ENCODE measurements around the gene MAPKAP1.

MAPKAP1 gene

DNA sequence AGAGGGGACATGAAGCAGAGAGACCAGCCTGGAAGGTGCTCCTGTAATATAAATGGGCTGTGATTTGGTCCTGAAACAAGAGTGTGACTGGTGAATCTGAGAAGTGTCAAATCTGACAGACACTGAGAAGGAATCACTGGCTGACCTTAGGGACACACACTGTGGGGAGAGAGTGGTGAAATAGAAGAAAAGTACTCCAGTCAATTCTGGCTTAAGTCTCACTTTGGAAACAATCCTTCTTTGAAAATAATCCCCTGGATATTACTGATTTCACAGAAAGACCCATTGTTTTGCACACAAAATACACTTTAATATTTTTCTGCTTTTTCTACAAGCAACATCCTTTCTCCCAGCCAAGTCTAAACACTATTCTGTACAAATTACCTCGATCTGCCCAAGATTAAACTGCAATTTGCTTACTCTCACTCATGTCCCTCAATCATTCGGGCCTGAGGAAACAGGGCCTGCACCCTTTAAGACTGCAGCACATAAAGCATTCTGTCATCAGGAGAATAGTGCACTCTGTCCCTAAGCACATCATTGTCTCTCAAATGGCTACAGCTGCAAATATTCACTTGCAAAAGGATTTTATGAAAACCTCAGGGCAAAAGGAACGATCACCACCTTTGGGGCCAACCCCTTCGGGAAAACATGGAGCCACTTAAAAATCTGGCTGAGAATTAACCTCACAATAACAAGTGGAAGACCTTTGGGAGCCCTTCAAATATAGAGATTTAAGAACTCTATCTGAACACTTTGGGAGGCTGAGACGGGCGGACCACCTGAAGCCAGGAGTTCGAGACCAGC lies 68.6 kb downstream of the MAPKAP1 start:
- no peaks in the 10 kb centered on the region for H3K36me3 ChIP-seq (ENCODE audit: insufficient read depth, low read length)
- no peak overlapping the region for H3K9ac ChIP-seq (ENCODE audit: insufficient read length)
- TF ChIP-seq FOXP2 (optimal IDR thresholded peaks at IDR 0.05; ENCODE audit: control extremely low read depth, extremely low read length, insufficient read depth), result no peak
- no peak for TF ChIP-seq EZH2 (IDR thresholded peaks at IDR 0.05)
- TF ChIP-seq POLR2AphosphoS5 (IDR thresholded peaks at IDR 0.05; ENCODE audit: borderline replicate concordance, low read depth, low read length), result no peak
- no peaks in the 10 kb centered on the region for H3K9me3 ChIP-seq (ENCODE audit: low read depth, low read length)
- H3K27ac ChIP-seq, result no peak overlapping the region
- DNase-seq (ENCODE audit: low read depth, low spot score), result no peak
- no peak overlapping the region for H3K4me3 ChIP-seq

DNA sequence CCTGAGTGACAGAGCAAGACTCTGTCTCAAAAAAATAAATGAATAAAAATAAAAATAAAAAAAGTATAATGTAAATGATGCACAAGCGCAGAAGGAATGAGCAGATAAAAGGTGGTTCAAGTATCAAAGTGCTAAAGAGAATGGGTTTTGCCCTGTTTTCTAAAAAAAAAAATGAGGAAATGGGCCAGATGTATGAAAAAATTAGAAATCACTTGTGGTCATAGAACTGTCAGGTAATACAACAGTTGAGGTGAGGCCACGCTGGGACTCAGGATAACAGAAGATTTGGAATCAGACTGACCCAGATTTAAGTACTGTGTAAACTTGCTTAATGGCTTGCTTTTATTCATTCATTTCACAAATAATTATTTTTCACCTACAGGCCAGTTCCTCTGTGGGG lies 69.8 kb downstream of the MAPKAP1 start:
- H3K9me3 ChIP-seq (ENCODE audit: low read depth, low read length), result no peaks in the 10 kb centered on the region

DNA sequence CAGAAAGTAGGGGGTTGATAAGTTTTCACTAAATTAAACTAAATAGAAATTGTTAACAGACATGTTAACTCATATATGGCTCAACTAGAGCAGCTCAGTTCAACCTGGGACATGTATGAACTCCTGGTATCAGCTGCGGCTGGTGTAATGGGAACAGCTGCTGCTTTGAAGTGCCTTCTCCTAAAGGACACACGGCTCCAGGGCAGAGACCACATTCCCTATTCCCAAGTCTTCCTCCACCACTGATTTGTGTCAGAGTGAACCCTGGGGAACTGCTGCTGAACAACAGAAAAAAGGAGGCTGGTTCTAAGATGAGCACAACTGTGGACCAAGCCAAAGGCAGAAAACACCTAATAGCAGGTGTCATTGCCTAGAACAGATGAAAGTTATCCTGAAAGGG lies 71.1 kb downstream of the MAPKAP1 start:
- no peak for TF ChIP-seq FOXP2 (optimal IDR thresholded peaks at IDR 0.05; ENCODE audit: control extremely low read depth, extremely low read length, insufficient read depth)
- TF ChIP-seq POLR2AphosphoS5 (IDR thresholded peaks at IDR 0.05; ENCODE audit: borderline replicate concordance, low read depth, low read length), result no peak
- TF ChIP-seq EZH2 (IDR thresholded peaks at IDR 0.05), result no peak
- DNase-seq (ENCODE audit: low read depth, low spot score), result no peak

More for the DNA sequence above, 69.8 kb downstream of the MAPKAP1 start:
- Histone ChIP-seq H3K36me3 (ENCODE audit: insufficient read depth, low read length) (no peaks in the 10 kb centered on the region), H3K9ac (ENCODE audit: insufficient read length) (no peak overlapping the region), H3K27ac (no peak overlapping the region), H3K4me3 (no peak overlapping the region)
- no peak for DNase-seq (ENCODE audit: low read depth, low spot score)
- TF ChIP-seq EZH2 (IDR thresholded peaks at IDR 0.05), result no peak
- no peak for TF ChIP-seq POLR2AphosphoS5 (IDR thresholded peaks at IDR 0.05; ENCODE audit: borderline replicate concordance, low read depth, low read length)
- TF ChIP-seq FOXP2 (optimal IDR thresholded peaks at IDR 0.05; ENCODE audit: control extremely low read depth, extremely low read length, insufficient read depth), result no peak

DNA sequence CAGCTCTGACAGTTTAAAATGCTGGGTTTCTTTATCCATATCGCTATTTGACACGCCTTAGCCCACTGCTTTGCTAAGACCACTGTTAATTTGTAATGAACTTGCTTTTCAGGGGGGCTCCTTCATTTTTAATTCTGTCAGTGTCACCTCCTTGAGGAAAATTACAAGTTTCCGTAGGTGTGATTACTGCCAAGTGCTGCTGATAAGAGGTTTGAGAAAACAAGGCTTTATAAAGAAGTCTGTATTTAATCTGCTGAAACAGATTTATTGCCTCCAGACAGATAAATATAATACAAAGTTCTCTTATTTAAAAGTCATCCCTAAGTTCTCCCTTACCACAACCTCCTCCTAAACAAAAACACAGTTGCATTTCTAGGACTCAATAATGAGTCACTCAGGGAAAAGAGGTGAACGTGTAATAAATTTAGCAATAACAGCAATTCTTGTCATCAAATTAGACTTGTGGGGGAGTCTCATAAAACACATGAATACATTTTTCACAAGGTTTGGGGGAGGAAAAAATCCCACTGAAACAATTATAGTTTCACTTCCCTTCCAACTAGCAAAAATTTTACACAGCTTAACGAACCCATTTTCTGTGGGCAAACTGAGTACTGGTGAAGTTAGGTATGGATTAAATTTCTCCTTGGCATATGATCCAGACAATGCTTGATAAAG lies 72.8 kb downstream of the MAPKAP1 start:
- no peaks in the 10 kb centered on the region for H3K36me3 ChIP-seq (ENCODE audit: insufficient read depth, low read length)
- TF ChIP-seq POLR2AphosphoS5 (IDR thresholded peaks at IDR 0.05; ENCODE audit: borderline replicate concordance, low read depth, low read length) (no peak), EZH2 (IDR thresholded peaks at IDR 0.05) (no peak)
- H3K9me3 ChIP-seq (ENCODE audit: low read depth, low read length), result no peaks in the 10 kb centered on the region
- no peak overlapping the region for H3K9ac ChIP-seq (ENCODE audit: insufficient read length)
- H3K27ac ChIP-seq, result no peak overlapping the region
- no peak for DNase-seq (ENCODE audit: low read depth, low spot score)
- no peak overlapping the region for H3K4me3 ChIP-seq

More for the DNA sequence above, 71.1 kb downstream of the MAPKAP1 start:
- H3K9me3 ChIP-seq (ENCODE audit: low read depth, low read length), result no peaks in the 10 kb centered on the region
- H3K9ac ChIP-seq (ENCODE audit: insufficient read length), result no peak overlapping the region
- no peak overlapping the region for H3K4me3 ChIP-seq
- H3K36me3 ChIP-seq (ENCODE audit: insufficient read depth, low read length), result no peaks in the 10 kb centered on the region
- H3K27ac ChIP-seq, result no peak overlapping the region

DNA sequence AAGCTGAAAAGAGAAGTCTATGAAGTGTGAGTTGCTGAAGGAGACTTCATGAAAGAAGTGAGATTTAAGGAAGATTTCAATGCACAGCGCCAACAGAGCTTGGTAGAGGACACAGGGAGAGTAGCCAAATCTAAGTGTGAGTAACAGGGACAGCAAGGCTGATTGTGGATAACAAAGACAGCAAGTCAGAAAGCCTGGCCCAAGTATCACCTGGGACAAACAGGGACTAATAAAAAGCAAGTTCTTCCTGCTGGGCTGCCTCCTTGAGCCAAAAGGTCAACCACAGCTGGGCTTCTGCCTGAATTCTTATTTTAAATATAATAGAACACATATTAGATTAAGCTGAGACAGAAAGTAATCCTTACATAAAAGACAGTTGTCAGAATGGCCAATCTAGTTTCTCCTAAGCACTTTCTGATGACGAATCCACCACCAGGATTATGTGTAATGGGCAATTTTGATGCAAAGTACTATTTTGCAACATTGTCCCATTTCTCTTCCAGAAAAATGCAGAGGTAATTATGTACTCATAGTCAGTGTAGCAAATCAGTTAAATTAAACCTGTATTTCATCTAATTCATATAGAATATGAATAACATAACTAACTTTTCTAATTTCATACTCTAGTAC lies 73.8 kb downstream of the MAPKAP1 start:
- Histone ChIP-seq H3K9ac (ENCODE audit: insufficient read length) (no peak overlapping the region), H3K27ac (no peak overlapping the region), H3K36me3 (ENCODE audit: insufficient read depth, low read length) (no peaks in the 10 kb centered on the region), H3K4me3 (no peak overlapping the region), H3K9me3 (ENCODE audit: low read depth, low read length) (no peaks in the 10 kb centered on the region)
- no peak for DNase-seq (ENCODE audit: low read depth, low spot score)
- TF ChIP-seq FOXP2 (optimal IDR thresholded peaks at IDR 0.05; ENCODE audit: control extremely low read depth, extremely low read length, insufficient read depth), result no peak
- no peak for TF ChIP-seq POLR2AphosphoS5 (IDR thresholded peaks at IDR 0.05; ENCODE audit: borderline replicate concordance, low read depth, low read length)
- TF ChIP-seq EZH2 (IDR thresholded peaks at IDR 0.05), result no peak

DNA sequence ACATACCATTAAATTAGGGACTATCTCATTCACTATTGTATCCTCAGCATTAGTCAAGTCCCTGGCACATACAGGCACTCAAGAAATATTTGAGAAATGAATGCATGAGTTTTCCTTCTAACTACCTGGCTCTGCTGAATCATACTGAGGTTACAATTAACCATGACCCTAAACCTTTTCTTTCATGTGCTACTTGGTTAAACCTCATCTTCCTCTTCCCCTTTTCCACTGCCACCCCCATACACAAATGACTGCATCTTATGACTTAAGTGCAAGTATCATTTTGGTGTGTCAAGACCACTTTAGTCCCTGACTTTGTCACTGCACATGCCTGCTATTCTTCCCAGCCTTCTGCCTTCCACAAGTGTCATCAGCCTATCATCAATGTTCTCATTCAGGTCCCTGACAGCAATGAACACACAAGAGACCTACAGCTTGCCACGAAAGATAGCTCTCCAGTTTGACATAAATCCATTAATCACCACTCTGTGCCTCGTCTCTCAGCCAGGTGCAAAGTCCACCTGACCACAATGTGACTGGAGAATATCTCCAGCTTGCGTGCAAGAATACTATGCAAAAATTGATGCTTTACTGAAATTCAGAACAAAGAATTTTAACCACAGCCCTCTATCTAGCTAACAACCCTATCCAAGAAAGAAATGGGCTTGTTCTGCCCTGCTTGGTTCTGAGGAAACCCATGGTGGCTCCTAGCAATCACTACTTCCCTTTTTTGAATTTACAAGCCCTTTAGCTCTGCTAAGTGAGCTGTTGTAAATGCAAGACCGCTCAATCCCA lies 74.5 kb downstream of the MAPKAP1 start:
- TF ChIP-seq EZH2 (IDR thresholded peaks at IDR 0.05) (no peak), FOXP2 (optimal IDR thresholded peaks at IDR 0.05; ENCODE audit: control extremely low read depth, extremely low read length, insufficient read depth) (no peak), POLR2AphosphoS5 (IDR thresholded peaks at IDR 0.05; ENCODE audit: borderline replicate concordance, low read depth, low read length) (no peak)
- H3K9me3 ChIP-seq (ENCODE audit: low read depth, low read length), result no peaks in the 10 kb centered on the region
- H3K27ac ChIP-seq, result no peak overlapping the region
- no peak overlapping the region for H3K4me3 ChIP-seq
- DNase-seq (ENCODE audit: low read depth, low spot score), result no peak
- no peaks in the 10 kb centered on the region for H3K36me3 ChIP-seq (ENCODE audit: insufficient read depth, low read length)
- H3K9ac ChIP-seq (ENCODE audit: insufficient read length), result no peak overlapping the region

DNA sequence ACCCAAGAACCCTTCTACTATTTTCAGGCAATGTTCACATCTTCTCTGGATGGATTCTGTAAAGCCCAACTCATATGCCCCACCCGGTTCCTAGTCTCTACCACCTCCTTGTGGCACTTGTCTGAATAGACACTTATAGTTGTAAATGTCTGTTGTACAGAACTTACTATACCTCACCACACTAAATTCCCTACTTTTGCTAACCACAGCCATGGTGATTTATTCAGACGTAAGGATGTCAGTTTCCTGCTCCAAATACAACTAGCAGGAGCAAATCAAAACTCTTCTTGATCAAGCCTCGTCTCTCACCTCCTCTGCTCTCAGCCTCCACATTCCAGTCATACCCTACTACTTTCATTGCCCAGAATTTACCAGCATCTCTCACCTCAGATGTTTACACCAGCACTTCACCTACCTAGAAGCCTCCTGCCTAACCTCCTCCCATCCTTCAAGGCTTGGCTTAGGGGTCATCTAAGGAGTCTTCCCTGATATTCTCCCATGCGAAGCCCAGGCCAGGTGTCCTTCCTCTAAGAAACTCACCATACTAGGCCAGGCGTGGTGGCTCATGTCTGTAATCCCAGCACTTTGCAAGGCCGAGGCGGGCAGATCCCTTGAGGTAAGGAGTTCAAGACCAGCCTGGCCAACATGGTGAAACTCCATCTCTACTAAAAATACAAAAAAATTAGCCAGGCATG lies 75.5 kb downstream of the MAPKAP1 start:
- TF ChIP-seq POLR2AphosphoS5 (IDR thresholded peaks at IDR 0.05; ENCODE audit: borderline replicate concordance, low read depth, low read length) (no peak), EZH2 (IDR thresholded peaks at IDR 0.05) (no peak), FOXP2 (optimal IDR thresholded peaks at IDR 0.05; ENCODE audit: control extremely low read depth, extremely low read length, insufficient read depth) (no peak)
- no peak for DNase-seq (ENCODE audit: low read depth, low spot score)
- Histone ChIP-seq H3K27ac (no peak overlapping the region), H3K4me3 (no peak overlapping the region), H3K9ac (ENCODE audit: insufficient read length) (no peak overlapping the region), H3K9me3 (ENCODE audit: low read depth, low read length) (no peaks in the 10 kb centered on the region), H3K36me3 (ENCODE audit: insufficient read depth, low read length) (no peaks in the 10 kb centered on the region)
